ENCODE results near the gene S100A9.

Gene S100A9

GRCh38 chr1:153357853-153358690, at the start of gene S100A9:
Gene S100A9 (plus strand): TSS chr1:153357854. CDS start chr1:153358284, 430 bp downstream.
- H3K9me3 ChIP-seq (ENCODE audit: control insufficient read depth, insufficient read depth, low read depth, low read length) = no peaks in the 10 kb centered on the region
- TF ChIP-seq ZNF624 (tag by site-specific recombination; IDR thresholded peaks at IDR 0.05) (no peak), OVOL3 (tag by site-specific recombination; IDR thresholded peaks at IDR 0.05) (no peak), ZNF133 (tag by site-specific recombination; IDR thresholded peaks at IDR 0.05) (no peak), ZNF202 (tag by site-specific recombination; IDR thresholded peaks at IDR 0.05; ENCODE audit: borderline replicate concordance) (no peak), GLI4 (tag by site-specific recombination; IDR thresholded peaks at IDR 0.05) (no peak), ZBTB17 (tag by site-specific recombination; IDR thresholded peaks at IDR 0.05) (no peak), ZNF391 (tag by site-specific recombination; IDR thresholded peaks at IDR 0.05; ENCODE audit: borderline replicate concordance, low read depth) (no peak)
- CTCF ChIA-PET = interaction anchor here (0.6 to 11.6 kb wide), 5 partner anchors 45 to 392 kb away, joined by 3 to 259 read pairs (median 3); no protein-coding TSS in a partner anchor
- H3K27ac ChIP-seq (ENCODE audit: extremely low read depth, low read depth, low read length) = no peak within 1 kb of the TSS
- POLR2A ChIA-PET = interaction anchor here (0.5 kb wide), 1 partner anchor 229 kb away, joined by 3 read pairs; no protein-coding TSS in a partner anchor
- H3K4me1 ChIP-seq (ENCODE audit: control insufficient read depth, insufficient read depth, low read length) = no peaks in the 10 kb centered on the region
- H3K36me3 ChIP-seq (ENCODE audit: control insufficient read depth in 2 of 2, insufficient read depth in 1 of 2, low read length in 2 of 2) = no peaks in the 10 kb centered on the region
- H3K4me3 ChIP-seq (ENCODE audit: low read depth, low read length) = no peak within 1 kb of the TSS

- H3K27ac ChIP-seq (ENCODE audit: extremely low read depth, low read depth, low read length) = no peak overlapping the region
- ChIA-PET POLR2A (no interaction called here), CTCF (interaction anchor here (0.7 kb wide), 1 partner anchor 31 kb away, joined by 4 read pairs; no protein-coding TSS in a partner anchor)
- no peaks in the 10 kb centered on the region for H3K9me3 ChIP-seq (ENCODE audit: control insufficient read depth, insufficient read depth, low read depth, low read length)
- TF ChIP-seq ZNF521 (tag by site-specific recombination; IDR thresholded peaks at IDR 0.05) (no peak), ZNF175 (tag by site-specific recombination; IDR thresholded peaks at IDR 0.05) (no peak), ZNF704 (tag by site-specific recombination; IDR thresholded peaks at IDR 0.05) (no peak), ZBTB1 (tag by site-specific recombination; IDR thresholded peaks at IDR 0.05) (no peak), ZBTB10 (tag by site-specific recombination; IDR thresholded peaks at IDR 0.05) (no peak), ZNF350 (tag by site-specific recombination; IDR thresholded peaks at IDR 0.05) (no peak), ZNF362 (tag by site-specific recombination; IDR thresholded peaks at IDR 0.05) (no peak)
- no peaks in the 10 kb centered on the region for H3K4me1 ChIP-seq (ENCODE audit: control insufficient read depth, insufficient read depth, low read length)
- no peak overlapping the region for H3K4me3 ChIP-seq (ENCODE audit: low read depth, low read length)
- H3K36me3 ChIP-seq (ENCODE audit: control insufficient read depth in 2 of 2, insufficient read depth in 1 of 2, low read length in 2 of 2) = no peaks in the 10 kb centered on the region
Observed at GRCh38 chr1:153308540-153308939, 49.1 kb upstream of the S100A9 start.

GRCh38 chr1:153309441-153309840, 48.2 kb upstream of the S100A9 start:
- Histone ChIP-seq H3K36me3 (ENCODE audit: control insufficient read depth in 2 of 2, insufficient read depth in 1 of 2, low read length in 2 of 2) (no peaks in the 10 kb centered on the region), H3K4me1 (ENCODE audit: control insufficient read depth, insufficient read depth, low read length) (no peaks in the 10 kb centered on the region), H3K9me3 (ENCODE audit: control insufficient read depth, insufficient read depth, low read depth, low read length) (no peaks in the 10 kb centered on the region), H3K27ac (ENCODE audit: extremely low read depth, low read depth, low read length) (no peak overlapping the region), H3K4me3 (ENCODE audit: low read depth, low read length) (no peak overlapping the region)
- ChIA-PET POLR2A (no interaction called here), CTCF (no interaction called here)
- no peak for TF ChIP-seq ZNF624 (tag by site-specific recombination; IDR thresholded peaks at IDR 0.05)
- no peak for TF ChIP-seq PRDM2 (tag by site-specific recombination; IDR thresholded peaks at IDR 0.05; ENCODE audit: borderline replicate concordance)
- TF ChIP-seq ZNF302 (tag by site-specific recombination; IDR thresholded peaks at IDR 0.05; ENCODE audit: low read depth) = no peak
- no peak for TF ChIP-seq WT1 (tag by site-specific recombination; IDR thresholded peaks at IDR 0.05)
- no peak for TF ChIP-seq ZNF776 (tag by site-specific recombination; IDR thresholded peaks at IDR 0.05; ENCODE audit: borderline replicate concordance)
